Measurements from ENCODE around the gene P2RX1. TPM values are rescaled to one million over a fixed set of nuclear protein-coding genes. Genes with fewer than 3 reads are reported as not detected.

P2RX1 gene
- total RNA-seq, 4 donors from 2014 or later: 1.2 to 18.8 (median 9.9) TPM

- TF ChIP-seq CTCF (IDR thresholded peaks at IDR 0.05) (no peak), POLR2A (IDR thresholded peaks at IDR 0.05) (no peak)
- Histone ChIP-seq H3K9me3 (no peaks in the 10 kb centered on the region), H3K36me3 (no peaks in the 10 kb centered on the region), H3K27ac (peak overlapping the region in 1 of 2 donors; percentile 39), H3K4me3 (peak overlapping the region in 1 of 2 donors; percentile 39), H3K27me3 (no peaks in the 10 kb centered on the region), H3K4me1 (no peaks in the 10 kb centered on the region)
- intact Hi-C loops (cut with DNase I; ENCODE audit: low total_unique reads): no loop called here
- peak; percentile 51 to 72 for DNase-seq
Observed at GRCh38 chr17:3944485-3945388, 28.5 kb upstream of the P2RX1 start.

- Histone ChIP-seq H3K27me3 (no peaks in the 10 kb centered on the region), H3K36me3 (no peaks in the 10 kb centered on the region), H3K4me1 (no peaks in the 10 kb centered on the region), H3K9me3 (no peaks in the 10 kb centered on the region), H3K4me3 (no peak overlapping the region), H3K27ac (no peak overlapping the region)
- intact Hi-C loops (cut with DNase I; ENCODE audit: low total_unique reads): no loop called here
- DNase-seq: no peak
- no peak for TF ChIP-seq POLR2A (IDR thresholded peaks at IDR 0.05)
- no peak for TF ChIP-seq CTCF (IDR thresholded peaks at IDR 0.05)
Observed at GRCh38 chr17:3943240-3943891, 27.1 kb upstream of the P2RX1 start.

GRCh38 chr17:3940965-3941698 is 24.9 kb upstream of the P2RX1 start:
- intact Hi-C loops (cut with DNase I; ENCODE audit: low total_unique reads): no loop called here
- Histone ChIP-seq H3K9me3 (no peaks in the 10 kb centered on the region), H3K36me3 (no peaks in the 10 kb centered on the region), H3K27ac (no peak overlapping the region), H3K27me3 (no peaks in the 10 kb centered on the region), H3K4me1 (no peaks in the 10 kb centered on the region), H3K4me3 (no peak overlapping the region)
- DNase-seq: no peak
- TF ChIP-seq POLR2A (IDR thresholded peaks at IDR 0.05) (no peak), CTCF (IDR thresholded peaks at IDR 0.05) (no peak)

GRCh38 chr17:3937359-3937758 is 21.1 kb upstream of the P2RX1 start:
- H3K27ac ChIP-seq: no peak overlapping the region
- no peak overlapping the region for H3K4me3 ChIP-seq
- intact Hi-C loops (cut with DNase I; ENCODE audit: low total_unique reads): no loop called here
- TF ChIP-seq CTCF (IDR thresholded peaks at IDR 0.05): no peak
- no peak for DNase-seq
- no peaks in the 10 kb centered on the region for H3K36me3 ChIP-seq
- no peaks in the 10 kb centered on the region for H3K27me3 ChIP-seq
- H3K4me1 ChIP-seq: no peaks in the 10 kb centered on the region
- no peaks in the 10 kb centered on the region for H3K9me3 ChIP-seq

All from uterus (tissue), 4 donors.